Neural cell (in vitro differentiated cells): ENCODE results near the gene MTA1. TPM values are rescaled to one million over a fixed set of nuclear protein-coding genes. Genes with fewer than 3 reads are reported as not detected.

Source experiments
- H2AFZ ChIP-seq: fragments of 200-600, 300-800 bp; sonication (generic), shearing (Covaris generic); 2 replicates; pipeline ENCODE4 v1.6.0; 2014; ENCODE audit warnings: low read depth, mild to moderate bottlenecking, antibody characterized with exemption, low read length, moderate library complexity
- H3F3A ChIP-seq: fragments of 200-600 bp; shearing (Covaris generic); 2 replicates; pipeline ENCODE4 v1.6.1; 2016; ENCODE audit warnings: mild to moderate bottlenecking, moderate library complexity, mixed read lengths, antibody characterized with exemption, low read length; ENCODE audit not compliant: insufficient read depth, poor library complexity, severe bottlenecking
- H3K27ac ChIP-seq: fragments of 200-600, 300-800 bp; sonication (generic), shearing (Covaris generic); 2 replicates; pipeline ENCODE4 v1.5.1; 2014; ENCODE audit warnings: mild to moderate bottlenecking, low read length, moderate library complexity
- H3K27me3 ChIP-seq: fragments of 300-800, 200-600 bp; sonication (generic), shearing (Covaris generic); 2 replicates; pipeline ENCODE4 v1.6.0; 2014; ENCODE audit warnings: mild to moderate bottlenecking, low read depth, low read length, moderate library complexity; ENCODE audit not compliant: insufficient read depth
- H3K36me3 ChIP-seq: fragments of 300-800, 200-600 bp; sonication (generic), shearing (Covaris generic); 2 replicates; pipeline ENCODE4 v1.5.1; 2014; ENCODE audit warnings: mild to moderate bottlenecking, antibody characterized with exemption, low read length, moderate library complexity; ENCODE audit not compliant: insufficient read depth
- H3K4me2 ChIP-seq: fragments of 300-800, 200-600 bp; sonication (generic), shearing (Covaris generic); 2 replicates; pipeline ENCODE4 v1.6.0; 2014; ENCODE audit warnings: mild to moderate bottlenecking, low read length
- H3K4me3 ChIP-seq: fragments of 300-800, 200-600 bp; sonication (generic), shearing (Covaris generic); 2 replicates; pipeline ENCODE4 v1.5.1; 2014; ENCODE audit warnings: mild to moderate bottlenecking, low read length, moderate library complexity
- H3K79me2 ChIP-seq: fragments of 200-600 bp; shearing (Covaris generic); replicated peaks from 2 replicates; pipeline ENCODE4 v1.6.0; 2014; ENCODE audit warnings: mild to moderate bottlenecking, low read length, moderate library complexity; ENCODE audit not compliant: insufficient read depth
- H3K9ac ChIP-seq: fragments of 300-800, 200-600 bp; sonication (generic), shearing (Covaris generic); 2 replicates; pipeline ENCODE4 v1.6.1; 2016; ENCODE audit warnings: mild to moderate bottlenecking, low read length, mixed read lengths
- H3K9me2 ChIP-seq: fragments of 200-600 bp; shearing (Covaris generic); 2 replicates; pipeline ENCODE4 v1.6.1; 2016; ENCODE audit warnings: mild to moderate bottlenecking, low read length, mixed read lengths; ENCODE audit not compliant: insufficient read depth
- H3K9me3 ChIP-seq: fragments of 200-600, 300-800 bp; sonication (generic), shearing (Covaris generic); 2 replicates; pipeline ENCODE4 v1.6.1; 2016; ENCODE audit warnings: mild to moderate bottlenecking, mixed run types, low read length, moderate library complexity, mixed read lengths
- H4K20me1 ChIP-seq: fragments of 200-600 bp; shearing (Covaris generic); 2 replicates; pipeline ENCODE4 v1.6.1; 2016; ENCODE audit warnings: mild to moderate bottlenecking, mixed run types; ENCODE audit not compliant: insufficient read depth
- EP300 ChIP-seq: fragments of 450-650 bp; conservative IDR thresholded peaks from 2 replicates; pipeline ENCODE4 v1.6.1; 2014; ENCODE audit warnings: antibody characterized with exemption, mild to moderate bottlenecking, moderate library complexity; ENCODE audit not compliant: poor library complexity, severe bottlenecking
- EZH2 ChIP-seq: fragments of 200-600, 300-800 bp; shearing (Covaris generic), sonication (generic); IDR thresholded peaks from 2 replicates; pipeline ENCODE4 v1.6.1; 2014; ENCODE audit warnings: antibody characterized with exemption, low read length, borderline replicate concordance, mild to moderate bottlenecking; ENCODE audit not compliant: insufficient read depth, poor library complexity, severe bottlenecking
- MXI1 ChIP-seq: fragments of 450-650 bp; conservative IDR thresholded peaks from 2 replicates; pipeline ENCODE4 v1.6.1; 2014; ENCODE audit warnings: antibody characterized with exemption, mild to moderate bottlenecking; ENCODE audit not compliant: poor library complexity, severe bottlenecking
- POLR2AphosphoS5 ChIP-seq: IDR thresholded peaks from 2 replicates; pipeline ENCODE4 v1.6.1; 2012
- RAD21 ChIP-seq: fragments of 450-650 bp; conservative IDR thresholded peaks from 2 replicates; pipeline ENCODE4 v1.6.1; 2014; ENCODE audit warnings: antibody characterized with exemption, mild to moderate bottlenecking, moderate library complexity
- REST ChIP-seq: IDR thresholded peaks from 2 replicates; pipeline ENCODE4 v1.6.1; 2012; ENCODE audit warnings: borderline replicate concordance
- SMC3 ChIP-seq: fragments of 450-650 bp; conservative IDR thresholded peaks from 2 replicates; pipeline ENCODE4 v1.6.1; 2014; ENCODE audit warnings: antibody characterized with exemption, mild to moderate bottlenecking, moderate library complexity; ENCODE audit not compliant: poor library complexity
- TAF1 ChIP-seq: IDR thresholded peaks from 2 replicates; pipeline ENCODE4 v1.6.1; 2012; ENCODE audit warnings: low read depth
- polyA plus RNA-seq: library from polyadenylated mRNA; depleted of rRNA; stranded (reverse); fragments of >200 nt; gene quantifications from 2 replicates; pipeline ENCODE4 v1.2.3, GENCODE V29; 2014
- TF ChIP-seq, protein P1 (sequence below): fragments of 450-650 bp; IDR thresholded peaks from 2 replicates; pipeline ENCODE4 v1.5.1; 2014; ENCODE audit warnings: antibody characterized with exemption, mild to moderate bottlenecking, moderate library complexity; ENCODE audit not compliant: poor library complexity, severe bottlenecking

Gene MTA1
- polyA plus RNA-seq, 1 donor from 2014 or later = 94.0 TPM

DNA sequence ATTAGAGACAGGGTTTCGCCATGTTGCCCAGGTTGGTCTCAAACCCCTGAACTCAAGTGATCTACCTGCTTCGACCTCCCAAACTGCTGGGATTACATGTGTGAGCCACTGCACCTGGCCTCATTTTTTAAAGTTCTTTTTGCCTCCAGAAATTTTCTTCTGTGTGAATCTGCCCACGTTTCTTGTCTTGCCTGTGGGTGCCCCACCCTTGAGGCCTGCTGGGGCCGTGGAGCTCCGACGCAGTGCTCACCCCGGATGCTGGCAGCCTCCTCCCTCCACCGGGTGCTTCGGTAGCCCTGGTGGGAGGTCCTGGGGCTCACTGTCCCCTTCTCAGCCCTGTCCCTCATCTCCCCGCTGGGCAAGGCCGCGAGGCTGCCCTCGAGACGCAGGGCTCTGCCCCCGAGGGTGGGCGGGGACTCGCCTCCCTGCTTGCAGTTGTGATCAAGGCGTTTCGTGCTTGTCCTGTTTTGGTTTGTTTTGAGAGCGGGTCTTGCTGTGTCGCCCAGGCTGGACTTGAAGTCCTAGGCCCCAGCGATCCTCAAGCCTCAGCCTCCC is 35.5 kb downstream of the MTA1 start:
- no peaks in the 10 kb centered on the region for H3F3A ChIP-seq
- H3K27ac ChIP-seq = no peak overlapping the region
- H3K9me2 ChIP-seq = no peaks in the 10 kb centered on the region
- TF ChIP-seq POLR2AphosphoS5 (no peak), TAF1 (no peak), RAD21 (no peak), EP300 (no peak), EZH2 (no peak), SMC3 (no peak), MXI1 (no peak), REST (no peak)
- TF ChIP-seq, protein P1, sequence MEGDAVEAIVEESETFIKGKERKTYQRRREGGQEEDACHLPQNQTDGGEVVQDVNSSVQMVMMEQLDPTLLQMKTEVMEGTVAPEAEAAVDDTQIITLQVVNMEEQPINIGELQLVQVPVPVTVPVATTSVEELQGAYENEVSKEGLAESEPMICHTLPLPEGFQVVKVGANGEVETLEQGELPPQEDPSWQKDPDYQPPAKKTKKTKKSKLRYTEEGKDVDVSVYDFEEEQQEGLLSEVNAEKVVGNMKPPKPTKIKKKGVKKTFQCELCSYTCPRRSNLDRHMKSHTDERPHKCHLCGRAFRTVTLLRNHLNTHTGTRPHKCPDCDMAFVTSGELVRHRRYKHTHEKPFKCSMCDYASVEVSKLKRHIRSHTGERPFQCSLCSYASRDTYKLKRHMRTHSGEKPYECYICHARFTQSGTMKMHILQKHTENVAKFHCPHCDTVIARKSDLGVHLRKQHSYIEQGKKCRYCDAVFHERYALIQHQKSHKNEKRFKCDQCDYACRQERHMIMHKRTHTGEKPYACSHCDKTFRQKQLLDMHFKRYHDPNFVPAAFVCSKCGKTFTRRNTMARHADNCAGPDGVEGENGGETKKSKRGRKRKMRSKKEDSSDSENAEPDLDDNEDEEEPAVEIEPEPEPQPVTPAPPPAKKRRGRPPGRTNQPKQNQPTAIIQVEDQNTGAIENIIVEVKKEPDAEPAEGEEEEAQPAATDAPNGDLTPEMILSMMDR = no peak
- H3K4me2 ChIP-seq = no peak overlapping the region
- H4K20me1 ChIP-seq = no peaks in the 10 kb centered on the region
- no peak overlapping the region for H3K9ac ChIP-seq
- H3K9me3 ChIP-seq = no peaks in the 10 kb centered on the region
- H3K27me3 ChIP-seq = no peaks in the 10 kb centered on the region
- no peak overlapping the region for H3K4me3 ChIP-seq
- H3K36me3 ChIP-seq = no peaks in the 10 kb centered on the region
- no peak overlapping the region for H2AFZ ChIP-seq
- no peaks in the 10 kb centered on the region for H3K79me2 ChIP-seq

DNA sequence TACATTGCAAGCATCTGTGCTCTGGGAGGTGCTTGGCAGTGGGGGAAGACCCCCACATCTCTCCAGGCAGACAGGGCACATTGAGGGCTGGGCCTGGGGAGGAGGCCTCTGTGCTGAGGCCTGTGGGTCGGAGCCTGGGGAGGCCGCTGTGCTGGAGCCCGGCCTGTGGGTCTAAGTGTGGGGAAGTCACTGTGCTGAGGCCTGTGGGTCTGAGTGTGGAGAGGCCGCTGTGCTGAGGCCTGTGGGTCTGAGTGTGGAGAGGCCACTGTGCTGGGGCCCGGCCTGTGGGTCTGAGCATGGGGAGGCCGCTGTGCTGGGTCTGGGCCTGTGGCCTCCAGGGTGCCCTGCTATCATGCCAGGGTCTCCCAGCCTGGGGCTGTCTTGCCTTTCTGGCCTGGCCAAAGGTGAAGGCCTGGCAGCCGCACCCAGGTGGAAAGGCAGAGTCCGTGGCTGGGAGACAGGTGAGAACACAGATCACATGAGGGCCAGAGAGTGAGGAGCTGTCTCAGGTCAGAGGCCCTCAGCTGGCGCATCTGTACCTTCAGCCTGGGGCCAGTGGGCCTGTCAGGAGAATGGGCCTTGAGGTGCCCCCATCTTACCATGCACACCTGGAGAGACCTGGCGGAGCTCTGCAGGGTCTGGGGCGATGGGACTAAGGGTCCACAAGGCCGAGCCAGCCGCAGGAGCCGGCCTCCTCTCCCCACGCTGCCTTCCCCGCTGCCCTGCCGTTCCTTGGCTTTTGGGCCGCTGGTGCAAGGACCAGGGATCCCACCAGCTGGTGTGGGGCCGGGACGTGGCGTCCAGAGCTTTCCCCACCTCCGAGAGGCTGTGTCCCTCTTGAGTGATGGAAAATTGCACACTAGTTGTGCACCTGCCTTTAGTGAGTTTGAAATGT is 36.4 kb downstream of the MTA1 start:
- Histone ChIP-seq H3K9me3 (no peaks in the 10 kb centered on the region), H3K36me3 (no peaks in the 10 kb centered on the region), H4K20me1 (no peaks in the 10 kb centered on the region), H3K9ac (no peak overlapping the region), H3K27ac (no peak overlapping the region), H3K4me2 (no peak overlapping the region), H3K4me3 (no peak overlapping the region), H3F3A (no peaks in the 10 kb centered on the region), H3K9me2 (no peaks in the 10 kb centered on the region), H3K79me2 (no peaks in the 10 kb centered on the region), H3K27me3 (no peaks in the 10 kb centered on the region), H2AFZ (no peak overlapping the region)
- no peak for TF ChIP-seq EZH2
- TF ChIP-seq, protein P1 = no peak
- no peak for TF ChIP-seq RAD21
- TF ChIP-seq TAF1 = no peak
- TF ChIP-seq EP300 = no peak
- no peak for TF ChIP-seq SMC3
- no peak for TF ChIP-seq MXI1
- no peak for TF ChIP-seq POLR2AphosphoS5
